ENCODE results near the gene MLLT1.

Gene MLLT1

DNA sequence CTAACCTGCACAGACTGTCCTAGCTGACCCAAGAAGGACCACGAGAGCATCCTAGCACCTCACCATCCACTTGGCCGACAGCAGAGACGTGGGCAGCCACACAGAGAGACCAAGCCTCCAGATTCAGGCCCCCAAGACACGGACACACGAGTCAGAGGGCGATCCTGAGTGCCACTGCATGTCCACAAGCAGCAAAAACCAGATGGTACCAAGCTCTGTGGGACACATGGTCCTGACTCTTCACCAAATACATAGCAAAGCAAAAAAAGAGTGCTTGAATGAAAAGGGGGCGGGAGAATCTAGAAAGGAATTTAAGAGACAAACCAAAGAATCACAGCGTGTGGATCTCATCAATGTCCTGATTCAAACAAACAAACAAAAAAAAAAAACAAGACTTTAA, 45.2 kb downstream of the MLLT1 start:
- ATAC-seq: no peak

DNA sequence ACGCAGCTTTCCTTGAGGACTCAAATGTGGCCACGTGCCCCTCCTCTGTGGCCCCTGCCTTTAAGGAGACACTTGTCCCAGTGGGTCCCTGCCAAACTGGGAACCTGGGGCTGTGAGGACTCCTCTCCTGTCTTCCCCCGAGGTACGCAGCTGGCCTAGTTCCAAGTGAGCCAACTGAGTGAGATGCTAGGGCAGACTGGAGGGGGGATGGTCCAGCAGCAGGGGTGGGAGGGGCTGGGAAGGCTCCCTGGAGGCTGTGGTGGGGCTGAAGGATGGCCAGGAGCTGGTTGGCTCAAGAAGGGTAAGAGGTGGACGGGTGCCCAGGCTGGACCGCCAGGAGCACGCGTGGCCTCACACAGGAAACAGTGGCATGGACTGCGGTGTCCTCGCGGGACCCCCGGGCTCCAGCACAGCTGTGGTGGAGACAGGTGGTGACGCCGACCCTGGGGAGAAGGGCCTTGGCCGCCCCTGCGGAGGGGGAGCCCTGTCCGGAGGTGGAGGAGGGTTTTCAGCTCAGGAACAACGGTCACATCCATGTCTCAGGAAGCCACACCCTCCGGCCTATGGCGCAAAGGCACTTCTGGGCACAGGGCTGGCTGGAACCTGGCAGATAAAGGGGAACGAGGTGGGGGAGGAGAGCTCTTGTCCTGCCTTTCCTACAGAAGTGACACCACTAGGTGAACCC, 45.8 kb downstream of the MLLT1 start:
- DNase-seq (no peak), ATAC-seq (no peak)

More for the DNA sequence above, 45.2 kb downstream of the MLLT1 start:
- no peak for DNase-seq

DNA sequence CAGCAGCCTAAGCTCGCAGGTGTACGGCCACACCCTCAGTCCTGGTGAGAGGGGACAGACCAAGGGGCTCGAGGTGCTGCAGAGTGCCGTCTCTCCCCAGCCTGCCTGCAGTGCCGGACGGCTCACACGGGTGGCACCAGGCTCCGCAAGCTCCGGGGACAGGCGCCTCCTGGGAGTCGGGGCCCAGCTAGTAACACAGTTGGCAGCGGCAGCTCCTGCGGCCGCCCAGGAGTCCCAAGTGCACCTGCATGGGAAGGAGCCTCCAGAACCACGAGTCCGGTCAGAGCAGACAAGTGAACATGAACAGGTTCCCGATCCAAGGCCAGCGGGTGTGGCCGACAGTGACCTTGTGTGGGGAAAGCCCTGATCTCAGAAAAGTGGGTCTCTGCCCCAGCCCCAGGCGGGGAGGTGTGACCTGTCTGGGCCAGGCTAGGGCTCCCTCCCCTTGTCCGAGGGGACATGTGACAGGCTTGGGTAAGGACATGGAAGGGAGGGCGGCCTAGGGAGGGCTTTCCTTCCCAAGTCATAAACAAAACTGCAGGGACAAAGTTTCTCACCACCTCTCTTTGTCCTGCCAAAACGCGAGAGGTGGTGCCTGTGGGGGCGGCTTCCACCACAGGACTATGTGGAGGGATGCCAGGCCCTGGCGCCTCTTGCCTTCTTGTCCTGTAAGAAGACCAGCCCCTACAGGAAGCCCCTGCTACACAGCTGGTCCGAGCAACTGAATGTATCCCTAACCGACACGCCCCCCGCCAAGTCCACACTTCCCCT, 46.5 kb downstream of the MLLT1 start:
- DNase-seq (no peak), ATAC-seq (peak; percentile 21)

DNA sequence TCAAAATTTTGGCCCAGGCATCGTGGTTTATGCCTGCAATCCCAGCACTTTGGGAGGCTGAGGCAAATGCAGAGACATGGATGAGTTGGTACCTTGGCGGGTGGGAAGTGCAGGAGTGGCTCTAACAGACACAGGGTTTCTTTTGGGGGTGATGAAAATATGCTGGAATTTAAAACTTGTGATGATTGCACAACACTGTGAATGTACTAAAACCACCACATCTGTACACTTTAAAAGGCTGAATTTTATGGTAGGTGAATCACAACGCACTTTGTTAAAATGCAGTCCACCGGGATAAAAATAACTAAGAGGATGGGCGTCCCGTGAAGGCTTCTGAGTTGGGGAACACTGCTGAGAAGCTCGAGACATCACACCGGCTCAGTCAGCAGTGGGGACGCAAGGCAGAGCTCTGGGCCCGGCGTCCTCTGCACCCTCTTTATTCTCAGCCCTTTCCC, 47.1 kb downstream of the MLLT1 start:
- DNase-seq: no peak
- ATAC-seq: no peak

DNA sequence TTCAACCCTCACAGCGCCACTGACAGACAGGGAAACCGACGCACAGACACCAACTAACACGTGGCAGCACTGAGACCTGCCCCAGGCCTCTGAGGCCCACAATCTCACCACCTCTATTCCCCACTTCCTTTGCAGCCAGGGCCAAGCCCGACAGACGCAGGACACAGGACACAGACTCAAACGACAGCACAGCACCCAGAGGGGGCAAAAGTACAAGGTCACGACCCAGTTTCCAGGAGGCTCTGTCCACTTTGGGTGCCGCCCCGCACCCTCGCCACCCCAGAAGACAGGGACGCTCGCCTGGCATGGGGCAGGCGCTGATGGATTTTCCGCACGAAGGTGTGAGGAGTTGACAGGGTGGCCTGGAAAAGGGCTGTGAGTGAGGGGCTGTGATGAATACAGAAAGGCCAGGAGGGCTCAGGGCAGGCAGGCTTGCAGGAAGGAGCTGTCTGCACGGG, 48.8 kb downstream of the MLLT1 start:
- DNase-seq (no peak), ATAC-seq (no peak)

DNA sequence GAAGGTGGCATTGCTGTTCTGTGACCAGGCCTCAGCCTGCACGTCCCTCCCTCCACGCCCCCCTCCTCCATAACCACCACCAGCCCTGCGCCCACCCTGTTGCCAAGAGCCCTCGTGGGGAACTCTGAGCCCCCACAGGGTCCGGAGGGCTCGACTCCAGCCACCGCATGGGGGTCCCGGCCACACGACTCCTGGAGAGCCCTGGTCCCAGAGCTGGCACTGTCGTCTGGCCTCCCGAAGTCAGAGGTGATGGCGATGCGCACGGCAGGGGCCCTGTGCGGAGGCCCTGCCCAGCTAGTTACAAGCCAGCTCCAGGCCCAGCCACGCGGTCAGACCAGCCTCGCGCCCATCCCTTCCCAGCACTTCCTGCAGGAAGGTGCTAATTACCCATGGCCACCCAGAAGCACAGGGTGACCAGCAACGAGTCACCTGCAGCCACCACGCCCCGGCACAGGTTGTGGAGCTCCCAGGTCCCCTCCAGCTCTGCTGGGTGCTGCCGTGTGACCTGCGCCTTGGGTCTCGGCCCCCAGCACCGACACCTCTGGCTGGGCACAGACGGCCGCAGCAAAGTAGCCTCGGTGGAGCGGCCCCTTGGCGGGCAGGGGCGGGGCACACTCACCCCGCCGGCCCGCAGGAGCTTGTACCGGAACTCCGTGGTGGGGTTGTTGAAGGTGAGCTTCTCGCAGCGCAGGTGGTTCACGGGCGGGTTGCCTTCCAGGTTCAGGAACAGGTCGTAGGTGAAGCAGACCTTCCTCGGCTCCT, 49.6 kb downstream of the MLLT1 start:
- no peak for ATAC-seq
- DNase-seq: no peak

DNA sequence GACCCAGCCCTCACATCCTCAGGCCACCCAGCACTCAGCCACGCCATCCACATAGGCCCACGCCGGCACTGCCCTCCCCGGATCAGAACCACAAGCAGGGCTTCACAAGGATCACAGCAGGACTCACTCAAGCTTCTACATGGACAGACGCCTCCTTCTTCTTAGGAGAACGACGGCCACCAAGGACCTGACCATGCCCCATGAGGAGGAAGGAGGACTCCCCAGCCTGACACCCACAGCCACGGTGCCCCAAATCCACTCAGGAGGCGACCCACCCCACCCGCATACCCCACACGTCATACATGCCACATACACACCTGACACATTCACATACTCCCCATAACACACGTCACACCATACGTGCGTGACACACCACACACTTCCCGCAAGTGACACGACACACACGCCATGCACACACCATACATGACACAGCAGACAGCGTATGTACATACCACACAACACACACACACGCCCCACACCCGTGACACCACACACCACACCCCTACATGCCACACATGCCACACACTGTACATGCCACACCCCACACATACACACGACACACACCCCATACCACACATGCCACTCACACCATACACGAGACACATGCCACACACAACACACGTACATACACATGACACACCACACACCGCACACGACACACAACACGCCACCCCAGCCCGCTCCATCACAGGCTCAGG, 50.4 kb downstream of the MLLT1 start:
- ATAC-seq (no peak), DNase-seq (no peak)

DNA sequence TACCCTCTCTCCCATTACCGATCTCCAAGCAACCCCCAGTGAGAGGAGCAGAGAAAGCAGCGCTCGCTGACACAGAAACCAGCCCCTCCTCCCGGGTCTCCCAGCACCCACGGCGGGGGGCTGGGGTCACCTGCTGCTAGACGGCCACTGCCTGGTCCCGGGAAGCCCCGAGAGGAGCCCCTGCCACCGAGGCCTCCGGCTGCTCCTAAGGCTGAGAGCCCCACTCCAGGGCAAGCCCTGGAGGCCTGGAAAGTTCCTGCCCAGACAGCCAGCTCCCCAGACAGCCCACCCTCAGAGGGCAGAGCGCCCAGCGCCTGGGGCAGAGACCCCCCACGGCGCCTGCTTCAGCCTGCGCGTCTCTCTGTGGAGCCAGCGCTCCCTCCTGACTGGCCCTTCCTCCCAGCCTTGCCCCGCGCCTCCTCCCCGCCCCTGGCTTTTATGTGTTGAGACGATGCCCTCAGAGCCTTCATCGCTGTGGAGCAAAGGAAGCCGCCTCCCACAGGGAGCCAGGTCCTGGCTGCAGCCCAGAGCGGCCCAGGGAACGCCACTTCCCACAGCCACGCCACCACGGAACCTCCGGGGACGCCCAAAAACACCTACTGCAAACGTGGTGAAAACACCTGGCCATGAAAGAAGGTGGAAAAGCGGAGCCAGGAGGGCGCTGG, 51.1 kb downstream of the MLLT1 start:
- no peak for ATAC-seq
- DNase-seq: no peak

DNA sequence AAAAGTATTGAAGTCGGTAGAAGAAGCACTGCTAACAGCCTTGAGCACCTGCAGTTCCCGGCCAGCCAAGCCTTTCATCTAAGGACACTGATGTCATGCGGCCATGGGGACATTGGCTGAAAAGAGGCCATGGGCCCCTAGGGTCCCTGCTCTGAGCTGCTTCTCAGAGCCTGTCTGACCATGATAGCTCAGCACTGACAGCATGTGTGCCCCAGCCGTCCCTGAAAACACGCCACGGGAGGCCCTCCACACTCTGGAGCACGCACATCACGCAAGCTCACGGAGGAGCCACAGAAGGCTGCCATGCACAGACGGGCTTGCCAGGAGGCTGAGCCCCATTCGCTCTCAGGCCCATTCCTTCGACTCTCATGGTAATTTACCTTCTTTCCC, 51.8 kb downstream of the MLLT1 start:
- ATAC-seq: no peak

DNA sequence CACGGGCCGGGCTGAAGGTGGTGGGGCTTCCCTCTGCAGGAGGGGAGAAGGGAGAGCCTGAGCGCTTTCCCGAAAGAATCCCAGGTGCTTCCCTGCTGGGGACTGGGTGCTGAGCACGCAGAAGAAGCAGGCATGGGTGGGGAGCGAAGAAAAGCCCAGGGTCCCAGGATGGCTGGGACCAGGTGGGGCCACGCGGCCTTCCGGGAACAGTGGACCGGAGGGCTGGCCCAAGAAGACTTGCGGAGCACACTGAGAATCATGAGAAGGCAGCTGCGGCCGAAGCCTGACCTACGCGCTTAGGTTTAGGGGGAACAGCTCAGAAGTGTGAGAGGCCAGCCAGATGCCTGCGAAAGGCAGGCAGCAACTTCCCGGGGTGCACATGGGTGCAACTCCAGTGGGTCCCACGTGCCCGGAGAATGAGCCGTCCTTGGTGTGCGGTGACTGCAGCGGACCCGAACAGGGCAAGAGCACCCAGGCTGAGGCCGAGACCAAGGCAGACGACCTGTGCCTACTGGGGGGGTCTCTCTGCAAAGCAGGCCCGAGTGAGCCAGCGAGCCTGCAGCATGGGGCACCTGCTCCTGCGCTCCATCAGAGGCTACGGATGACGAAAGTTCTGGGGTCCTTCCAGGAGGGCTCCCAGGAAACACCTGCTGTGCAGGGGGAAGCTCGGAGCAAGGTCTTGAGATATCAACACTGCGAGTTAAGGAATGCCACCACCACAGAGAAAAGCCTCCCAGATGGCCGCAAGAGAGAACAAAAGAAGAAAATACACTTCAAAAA, 52.4 kb downstream of the MLLT1 start:
- DNase-seq (no peak), ATAC-seq (no peak)

More for the DNA sequence above, 51.8 kb downstream of the MLLT1 start:
- DNase-seq: no peak

DNA sequence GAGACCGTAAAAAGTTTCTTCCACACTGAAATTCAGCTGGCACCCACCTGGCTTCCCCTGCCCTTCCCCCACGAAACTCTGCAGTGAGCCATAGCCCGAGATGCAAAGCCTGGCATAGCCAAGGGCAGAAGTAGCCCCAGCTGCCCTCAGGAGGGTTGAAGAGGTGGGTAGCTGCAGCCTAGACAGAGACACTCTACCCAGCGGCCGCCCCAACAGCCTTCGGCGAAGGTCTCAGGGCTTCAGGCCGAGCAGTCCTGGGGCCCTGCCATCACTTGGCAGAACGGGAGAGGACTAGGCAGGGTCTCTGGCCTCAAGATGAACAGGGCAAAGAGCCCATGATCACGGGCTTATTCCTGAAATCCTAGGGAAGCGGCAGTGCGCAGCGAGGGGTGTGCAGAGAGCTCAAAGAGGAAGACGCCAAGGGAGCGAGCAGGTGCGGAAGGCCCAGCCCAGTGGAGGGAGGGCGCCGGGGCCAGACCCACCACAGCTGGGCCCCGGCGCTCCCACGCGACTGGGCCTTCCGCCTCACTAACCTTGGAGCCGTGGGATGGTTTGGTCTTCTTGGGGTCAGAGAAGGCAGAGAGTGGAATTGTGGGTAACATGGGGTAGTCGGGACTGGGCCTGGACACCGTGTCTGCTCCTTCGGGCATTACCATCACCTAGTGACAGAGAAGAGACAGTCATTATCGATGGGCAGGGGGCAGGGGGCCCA, 53.2 kb downstream of the MLLT1 start:
- no peak for ATAC-seq
- DNase-seq: no peak

DNA sequence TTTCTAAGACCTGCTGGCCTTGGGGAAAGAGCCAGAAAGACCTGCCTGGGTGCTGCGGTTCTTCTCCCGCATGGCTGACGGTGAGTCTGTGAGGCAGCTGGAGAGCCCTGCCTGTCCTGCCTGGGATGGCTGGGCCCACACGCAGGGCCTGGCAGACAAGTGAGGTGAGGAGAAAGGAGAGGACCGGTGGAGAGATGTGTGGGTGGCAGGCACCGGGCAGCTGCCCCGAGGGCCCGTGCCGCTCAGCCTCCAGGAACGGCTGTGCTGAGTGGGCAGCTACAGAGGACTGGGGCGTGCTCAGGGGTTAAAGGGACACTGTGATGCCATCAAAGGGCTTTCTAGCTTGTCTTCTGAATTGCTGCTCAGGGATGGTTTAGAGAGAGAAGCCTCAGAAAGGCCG, 53.8 kb downstream of the MLLT1 start:
- no peak for ATAC-seq
- no peak for DNase-seq

DNA sequence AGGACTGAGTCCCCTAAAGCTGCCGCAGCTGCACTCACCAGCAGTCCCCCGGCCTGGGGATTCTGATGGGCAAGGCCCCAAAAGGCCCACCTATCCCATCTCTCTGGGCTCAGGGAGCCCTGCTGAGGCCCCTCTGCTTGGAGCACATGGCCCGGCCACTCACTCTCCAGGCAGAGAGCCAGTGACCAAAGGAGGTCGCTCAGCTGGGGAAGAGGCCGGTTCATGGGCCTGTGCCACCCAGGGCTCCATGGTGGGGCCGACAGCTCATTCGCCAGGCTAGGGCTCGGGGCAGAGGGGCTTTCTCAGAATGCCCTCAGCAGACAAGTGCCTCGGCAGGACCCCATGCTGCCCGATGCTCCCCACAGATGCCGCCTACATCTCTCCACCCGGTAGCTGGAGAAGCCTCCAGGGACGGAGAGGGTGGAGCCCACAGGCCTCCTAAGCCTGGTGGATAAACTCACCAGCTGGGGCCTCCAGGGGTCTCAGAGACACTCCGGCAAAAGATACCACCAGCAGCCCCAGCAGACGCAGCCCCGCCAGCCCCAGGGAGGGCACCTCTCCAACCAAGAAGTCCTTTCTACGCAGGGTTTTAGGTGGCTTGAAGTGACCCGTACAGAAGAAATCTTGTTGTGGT, 54.4 kb downstream of the MLLT1 start:
- ATAC-seq (no peak), DNase-seq (no peak)

DNA sequence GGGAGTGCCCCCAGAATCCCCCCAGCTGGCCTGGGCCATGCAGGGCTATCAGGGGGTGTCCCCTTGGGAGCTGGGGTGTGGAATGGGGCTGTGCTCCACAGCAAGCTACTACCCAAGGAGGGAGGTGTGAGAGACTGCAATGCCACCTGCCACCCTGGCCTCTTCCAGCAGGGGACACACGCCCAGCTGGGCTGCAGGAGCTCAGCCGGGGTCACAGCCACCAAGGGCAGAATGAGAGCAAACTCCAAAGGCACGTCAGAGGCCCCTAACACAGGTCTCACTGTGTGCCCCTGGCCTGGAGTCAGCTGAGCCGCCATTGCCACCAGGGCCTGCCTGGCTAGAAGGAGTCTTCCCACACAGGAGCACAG, 55.5 kb downstream of the MLLT1 start:
- ATAC-seq: no peak

DNA sequence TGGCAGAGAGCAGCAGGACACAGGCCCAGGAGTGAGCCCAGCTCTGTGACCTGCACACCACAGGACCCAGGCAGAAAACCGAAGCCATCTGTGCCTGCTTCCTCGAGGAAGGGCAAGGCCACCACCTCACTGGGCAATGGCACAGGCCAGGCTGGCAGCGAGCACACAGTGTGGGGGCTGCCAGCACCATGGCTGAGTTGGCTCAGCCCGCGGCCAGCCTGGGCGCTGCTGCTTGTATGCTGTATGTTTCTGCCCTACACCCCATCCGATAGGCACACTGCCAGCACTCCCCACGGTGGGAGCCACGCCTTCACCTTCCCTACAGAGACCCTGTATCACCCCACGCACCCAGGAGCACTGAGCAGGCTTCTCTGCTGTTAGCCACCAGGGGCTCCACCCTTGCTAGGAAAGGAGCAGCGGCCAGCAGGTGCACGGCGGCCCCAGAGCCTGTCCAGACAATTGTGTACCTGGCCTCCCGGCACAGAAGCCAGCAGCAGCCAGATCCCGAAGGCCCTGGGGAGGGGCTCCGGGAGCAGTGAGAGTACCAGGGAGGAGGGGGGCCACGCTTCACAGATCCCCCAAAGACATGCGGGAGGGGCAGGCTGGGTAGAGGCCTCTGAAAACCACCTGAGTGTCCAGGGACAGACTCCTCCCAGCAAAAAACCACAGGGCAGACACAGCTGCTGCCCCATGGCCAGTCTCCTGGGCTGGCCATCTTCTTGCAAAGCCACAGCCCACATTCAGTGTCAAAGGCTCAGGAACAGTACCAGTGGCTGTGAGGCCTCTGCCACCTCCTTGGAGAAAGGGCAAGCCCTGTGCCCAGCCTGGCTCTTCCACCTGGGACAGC, 56.1 kb downstream of the MLLT1 start:
- DNase-seq (no peak), ATAC-seq (no peak)

More for the DNA sequence above, 55.5 kb downstream of the MLLT1 start:
- DNase-seq: no peak

DNA sequence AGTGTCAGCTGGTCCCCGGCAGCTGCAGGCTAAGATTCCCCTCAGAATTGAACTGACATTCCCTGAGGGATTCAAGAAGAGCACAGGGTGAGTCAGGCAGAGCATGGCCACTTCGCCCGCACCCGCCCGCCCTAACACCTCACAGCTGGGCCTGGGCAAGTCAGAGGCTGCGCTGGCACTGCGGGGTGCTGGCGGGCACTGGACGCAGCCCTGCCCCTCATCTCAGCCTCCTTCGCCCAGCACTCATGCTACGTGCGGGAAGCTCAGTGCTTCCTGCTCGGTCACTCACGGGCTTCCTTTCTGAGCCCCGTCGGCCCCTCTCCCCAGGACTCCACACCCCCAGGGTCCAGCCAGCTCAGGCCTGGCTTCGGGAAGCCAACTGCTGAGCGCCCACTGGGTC, 56.9 kb downstream of the MLLT1 start:
- no peak for DNase-seq
- no peak for ATAC-seq

DNA sequence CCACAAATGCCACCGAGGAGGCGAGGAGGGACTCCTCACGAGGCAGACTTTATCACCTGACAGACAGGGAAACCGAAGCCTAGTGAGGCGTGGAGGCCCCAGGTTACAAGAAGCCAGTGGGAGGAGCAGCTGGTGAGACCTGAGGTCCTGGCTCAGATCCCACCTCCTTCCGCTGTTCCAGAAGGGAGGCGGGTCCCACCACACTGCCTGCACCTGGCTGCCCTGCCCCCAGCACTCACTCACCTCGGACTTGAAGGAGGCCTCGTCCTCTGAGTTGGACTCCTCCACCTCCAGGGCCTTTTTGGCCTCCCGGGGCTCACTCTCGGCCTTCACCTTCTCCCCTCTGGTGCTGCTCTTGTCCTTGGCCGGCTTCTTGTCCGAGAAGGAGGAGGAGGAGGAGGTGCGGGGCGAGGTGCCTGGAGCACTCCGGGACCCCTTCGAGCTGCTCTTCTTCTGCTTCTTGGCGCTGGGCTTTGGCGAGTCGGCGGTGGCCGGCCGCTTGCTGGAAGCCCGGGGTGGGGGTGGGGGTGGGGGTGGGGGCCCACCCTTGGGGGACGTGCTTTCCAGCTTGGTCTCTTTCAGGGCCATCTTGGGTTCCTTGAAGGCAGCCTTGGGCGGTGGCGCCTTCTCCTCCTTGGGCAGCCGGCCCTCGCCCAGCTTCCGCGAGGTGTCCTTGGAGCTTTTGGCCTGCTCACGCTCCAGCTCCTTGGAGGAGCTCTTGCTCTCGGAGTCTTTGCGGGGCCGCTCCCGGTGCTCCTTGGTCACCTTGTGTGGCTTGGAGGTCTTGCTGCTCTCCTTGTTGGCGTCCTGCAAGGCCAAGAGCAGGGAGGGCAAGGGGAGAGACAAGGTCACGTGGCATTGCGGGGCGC, 57.7 kb downstream of the MLLT1 start:
- no peak for DNase-seq
- no peak for ATAC-seq

Measured in stimulated activated naive CD8-positive, alpha-beta T cell treated with anti-CD3 and anti-CD28 coated beads, Interleukin-15, Interleukin-2, amounts not matched to agents 100 U/mL and 50 U/mL, for 24 hours (primary cell).